Activated CD4-positive, alpha-beta T cell treated with anti-CD3 and anti-CD28 coated beads, Interleukin-2, Interleukin-6, amounts not matched to agents 100 ng/mL and 50 ng/mL, durations not matched to agents 16 hours and 8 hours (primary cell): ENCODE measurements around the gene GOLIM4.
"Not testable (repeated sequence)": the region's sequence is repeated elsewhere in the genome, so short reads cannot be mapped to it uniquely, and the experiment has no call there.

Source experiments
- DNase-seq: peaks from one replicate; pipeline ENCODE4 v3.0.0-alpha.2; 2020

Gene GOLIM4

GRCh38 chr3:168072323-168072650 is 23.4 kb downstream of the GOLIM4 start:
- DNase-seq, result no peak

- peak; percentile 32 for DNase-seq
These were observed 24.0 kb downstream of the GOLIM4 start for GRCh38 chr3:168071591-168072322.

DNA sequence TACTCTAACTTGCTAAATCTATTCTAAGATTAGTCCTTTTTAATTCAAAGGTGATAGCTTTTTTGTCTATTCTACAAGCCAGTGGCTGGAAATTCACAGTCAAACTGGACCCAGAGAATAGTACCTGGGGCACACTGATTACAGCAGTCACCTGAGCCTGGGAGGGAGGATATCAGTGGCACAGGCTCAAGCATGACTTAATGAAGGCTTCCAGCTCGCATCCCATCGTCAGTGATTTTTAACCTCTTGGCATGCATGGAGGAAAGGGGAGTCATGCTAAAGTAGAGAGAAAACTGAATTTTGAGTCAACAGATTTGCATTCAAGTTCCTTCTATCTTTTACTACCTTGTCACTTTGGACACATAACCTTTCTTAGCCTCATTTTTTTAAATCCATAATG is 24.8 kb downstream of the GOLIM4 start:
- DNase-seq, result no peak

GRCh38 chr3:168068346-168068745 is 27.4 kb downstream of the GOLIM4 start:
- no peak for DNase-seq

- DNase-seq, result no peak
These were observed 28.8 kb downstream of the GOLIM4 start for GRCh38 chr3:168066882-168067281.

DNA sequence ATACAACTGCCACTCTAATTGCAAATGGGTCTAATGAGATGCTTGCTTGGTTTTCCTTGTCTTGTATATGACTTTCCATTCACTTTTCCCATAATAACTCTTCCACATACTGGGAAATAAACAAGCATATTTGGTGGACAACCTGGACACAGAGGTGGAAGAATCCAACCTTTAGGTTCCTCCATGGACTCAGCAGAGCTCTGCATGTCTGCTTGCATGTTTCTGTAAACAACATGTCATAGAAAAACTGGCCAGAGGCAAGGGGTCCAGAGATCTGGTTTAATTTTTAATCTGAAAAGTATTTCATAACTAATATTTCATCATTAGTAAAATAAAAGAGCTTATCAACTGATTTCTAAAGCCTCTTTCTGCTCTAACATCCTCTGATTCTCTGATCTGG is 30.2 kb downstream of the GOLIM4 start:
- DNase-seq, result no peak

DNA sequence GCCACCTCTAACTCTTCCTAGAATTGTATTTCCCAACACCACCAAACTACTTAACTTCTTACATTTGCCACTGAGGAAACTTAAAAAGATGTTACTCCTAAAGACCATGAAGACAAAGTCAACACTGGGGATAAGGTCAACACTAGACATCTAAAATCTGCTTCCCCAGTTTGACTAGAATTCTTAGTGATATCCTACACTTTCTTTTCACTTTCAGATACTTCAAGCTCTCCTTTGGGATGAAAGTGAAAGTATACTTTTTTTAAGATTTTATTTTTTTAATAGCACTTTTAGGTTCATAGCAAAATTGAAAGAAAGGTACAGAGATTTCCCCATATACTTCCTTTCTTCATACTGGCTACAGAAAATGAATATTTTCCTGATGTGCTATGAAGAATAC is 32.6 kb downstream of the GOLIM4 start:
- no peak for DNase-seq

GRCh38 chr3:168062679-168063078 is 33.0 kb downstream of the GOLIM4 start:
- DNase-seq, result no peak

- peak; percentile 59 for DNase-seq
These were observed 34.3 kb downstream of the GOLIM4 start for GRCh38 chr3:168061332-168061996.

- peak; percentile 8 for DNase-seq
These were observed 35.4 kb downstream of the GOLIM4 start for GRCh38 chr3:168060317-168060716.

GRCh38 chr3:168058481-168058880 is 37.2 kb downstream of the GOLIM4 start:
- no peak for DNase-seq

DNA sequence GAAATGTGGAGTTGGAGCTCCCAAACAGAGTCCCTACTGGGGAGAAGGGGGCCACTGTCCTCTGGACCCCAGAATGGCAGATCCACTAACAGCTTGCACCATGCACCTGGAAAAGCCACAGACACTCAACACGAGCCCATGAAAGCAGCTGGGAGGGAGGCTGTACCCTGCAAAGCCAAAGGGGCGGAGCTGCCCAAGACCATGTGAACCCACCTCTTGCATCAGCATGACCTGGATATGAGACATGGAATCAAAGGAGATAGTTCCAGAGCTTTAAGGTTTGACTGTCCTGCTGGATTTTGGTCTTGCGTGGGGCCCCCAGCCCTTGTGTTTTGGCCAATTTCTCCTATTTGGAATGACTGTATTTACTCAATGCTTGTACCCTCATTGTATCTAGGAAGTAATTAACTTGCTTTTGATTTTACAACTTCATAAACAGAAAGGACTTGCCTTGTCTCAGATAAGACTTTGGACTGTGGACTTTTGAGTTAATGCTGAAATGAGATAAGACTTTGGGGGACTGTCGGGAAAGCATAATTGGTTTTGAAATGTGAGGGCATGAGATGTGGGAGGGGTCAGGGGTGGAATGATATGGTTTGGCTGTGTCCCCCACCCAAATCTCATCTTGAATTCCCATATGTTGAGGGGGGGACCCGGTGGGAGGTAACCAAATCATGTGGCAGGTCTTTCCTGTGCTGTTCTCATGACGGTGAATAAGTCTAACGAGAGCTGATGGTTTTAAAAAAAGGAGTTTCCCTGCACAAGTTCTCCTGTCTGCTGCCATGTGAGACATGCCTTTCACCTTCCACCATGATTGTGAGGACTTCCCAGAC is 39.1 kb downstream of the GOLIM4 start:
- not testable (repeated sequence) for DNase-seq

GRCh38 chr3:168054447-168054846 is 41.3 kb downstream of the GOLIM4 start:
- no peak for DNase-seq

DNA sequence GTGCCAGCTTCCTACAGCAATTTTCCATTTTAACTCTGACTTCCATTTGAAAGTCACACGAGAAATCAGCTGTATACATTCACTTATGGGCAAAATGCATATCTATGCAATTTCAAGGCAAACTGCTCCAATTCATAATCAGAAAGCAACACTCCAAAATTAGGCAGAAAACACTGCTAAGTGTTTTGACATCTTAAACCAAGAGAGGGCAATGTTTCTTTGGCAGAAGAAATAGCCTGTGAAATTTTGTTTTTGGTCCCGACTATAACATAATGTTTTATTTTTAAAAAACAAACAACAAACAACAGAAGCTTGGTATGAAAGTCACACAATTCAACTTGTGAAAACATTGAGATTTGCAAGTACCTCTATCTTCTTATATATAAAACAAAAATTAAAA is 42.6 kb downstream of the GOLIM4 start:
- DNase-seq, result no peak

DNA sequence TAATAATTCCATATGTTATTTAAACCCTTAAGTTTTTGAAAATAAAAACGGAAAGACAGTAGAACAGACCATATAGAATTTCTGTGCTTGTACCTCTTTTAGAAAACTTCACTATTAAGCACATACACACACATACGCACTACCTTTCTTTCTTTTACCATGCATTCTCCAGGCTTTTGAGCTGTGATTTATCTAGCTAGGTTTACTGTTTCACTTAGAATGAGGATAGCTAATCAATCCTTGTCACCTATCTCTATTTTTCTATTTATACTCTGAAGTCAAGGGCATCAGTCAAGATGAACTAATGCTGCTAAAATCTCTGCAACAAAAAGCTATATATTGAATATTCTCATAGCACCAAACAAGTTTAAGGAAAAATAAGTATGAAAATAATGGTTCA is 43.2 kb downstream of the GOLIM4 start:
- no peak for DNase-seq

GRCh38 chr3:168051531-168052471 is 43.9 kb downstream of the GOLIM4 start:
- no peak for DNase-seq

GRCh38 chr3:168051070-168051469 is 44.7 kb downstream of the GOLIM4 start:
- no peak for DNase-seq

DNA sequence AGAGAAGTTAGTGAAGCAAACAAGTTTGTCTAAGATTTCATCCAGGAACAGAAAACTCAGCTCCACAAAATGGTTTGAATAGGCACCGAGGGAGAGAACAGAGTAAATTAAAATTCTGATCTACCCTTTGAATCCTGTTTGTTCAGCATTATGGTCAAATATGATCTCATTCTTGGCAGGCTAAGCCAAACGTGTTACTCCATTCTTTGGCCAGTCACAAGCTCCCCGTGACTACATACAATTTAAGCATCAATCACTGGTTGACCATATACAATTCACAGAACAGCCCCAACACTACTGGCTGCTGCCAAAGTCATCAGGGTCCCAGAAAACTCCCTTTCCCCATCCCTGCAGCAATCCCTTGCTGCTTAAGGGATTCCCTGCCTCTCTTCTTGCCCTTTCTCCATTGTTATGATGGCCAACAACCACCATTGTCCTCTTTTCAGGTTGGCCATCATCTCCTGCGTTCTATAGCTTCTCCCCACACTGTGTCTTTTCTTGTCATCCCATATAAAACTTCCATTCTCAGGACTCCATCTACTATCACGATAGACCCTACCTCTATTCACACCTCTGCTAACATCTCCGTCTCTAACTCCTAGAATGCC is 46.3 kb downstream of the GOLIM4 start:
- no peak for DNase-seq

DNA sequence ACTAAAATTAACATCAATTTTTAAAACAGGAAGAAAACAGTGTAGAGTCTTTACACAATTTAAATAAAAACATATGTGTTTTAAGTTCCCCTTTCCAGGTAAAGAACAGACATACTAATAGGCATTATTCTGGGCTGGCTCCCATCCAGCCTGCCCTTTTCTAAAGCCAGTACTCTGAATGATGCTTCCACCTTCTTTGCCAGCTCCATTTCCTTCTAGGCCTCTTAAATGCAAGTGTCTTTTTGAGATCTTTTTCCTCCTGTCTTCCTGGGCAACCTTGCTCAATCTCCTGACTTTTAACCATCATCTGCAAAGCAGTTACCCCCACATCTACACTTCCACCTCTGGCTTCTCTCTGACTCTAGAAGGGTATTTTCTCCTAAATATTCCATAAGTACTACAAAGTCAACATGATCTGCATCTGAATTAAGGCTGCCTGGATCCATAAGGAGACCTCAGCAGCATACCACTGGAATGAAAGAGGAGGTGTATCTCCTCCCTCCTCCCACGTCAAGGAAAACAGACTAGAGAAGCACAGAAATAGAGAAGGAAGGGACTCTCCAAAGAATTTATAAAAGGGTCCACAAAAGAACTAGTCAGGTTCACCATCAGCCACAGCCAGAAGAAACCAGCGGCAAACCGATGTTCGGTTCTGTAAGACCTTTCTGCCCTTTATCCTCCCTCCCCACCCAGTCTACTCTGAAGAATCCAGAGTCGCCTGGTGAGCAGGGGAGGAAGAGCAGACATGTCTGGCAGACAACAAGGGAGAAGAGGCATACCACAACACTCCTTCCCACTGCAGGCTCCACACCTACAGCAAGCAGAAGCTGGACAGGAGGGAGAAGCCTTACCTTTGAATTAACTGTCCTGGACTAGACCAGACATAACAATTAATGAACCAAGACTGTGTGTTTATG is 47.1 kb downstream of the GOLIM4 start:
- no peak for DNase-seq

- no peak for DNase-seq
These were observed 47.8 kb downstream of the GOLIM4 start for GRCh38 chr3:168047936-168048335.

GRCh38 chr3:168047190-168047795 is 48.4 kb downstream of the GOLIM4 start:
- DNase-seq, result peak; percentile 66
